ENCODE measurements around the gene HCFC1.

DNA sequence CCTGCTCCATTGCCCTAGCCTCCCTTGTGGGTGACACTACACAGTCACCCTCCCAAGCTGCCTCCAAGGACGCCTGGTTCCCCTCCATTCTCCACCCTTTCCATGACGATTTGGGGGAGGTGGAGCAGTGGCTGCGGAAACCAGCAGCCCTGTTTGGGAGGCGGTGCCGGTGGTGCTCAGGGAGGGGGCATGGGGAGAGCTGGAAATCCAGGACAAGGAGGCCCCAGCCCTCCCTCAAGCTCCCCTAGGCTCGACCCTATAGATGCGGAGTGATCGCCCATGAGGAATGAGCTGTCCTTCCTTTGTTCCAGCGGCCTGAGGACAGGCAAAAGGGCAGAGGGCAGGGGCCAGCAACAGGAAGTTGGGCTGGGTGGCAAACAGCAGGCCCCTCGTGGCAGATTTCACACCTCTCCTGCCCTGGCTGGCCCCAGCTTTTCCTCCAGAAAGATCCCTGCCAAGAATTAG is 23.6 kb downstream of the HCFC1 start:
- TF ChIP-seq, protein P1, sequence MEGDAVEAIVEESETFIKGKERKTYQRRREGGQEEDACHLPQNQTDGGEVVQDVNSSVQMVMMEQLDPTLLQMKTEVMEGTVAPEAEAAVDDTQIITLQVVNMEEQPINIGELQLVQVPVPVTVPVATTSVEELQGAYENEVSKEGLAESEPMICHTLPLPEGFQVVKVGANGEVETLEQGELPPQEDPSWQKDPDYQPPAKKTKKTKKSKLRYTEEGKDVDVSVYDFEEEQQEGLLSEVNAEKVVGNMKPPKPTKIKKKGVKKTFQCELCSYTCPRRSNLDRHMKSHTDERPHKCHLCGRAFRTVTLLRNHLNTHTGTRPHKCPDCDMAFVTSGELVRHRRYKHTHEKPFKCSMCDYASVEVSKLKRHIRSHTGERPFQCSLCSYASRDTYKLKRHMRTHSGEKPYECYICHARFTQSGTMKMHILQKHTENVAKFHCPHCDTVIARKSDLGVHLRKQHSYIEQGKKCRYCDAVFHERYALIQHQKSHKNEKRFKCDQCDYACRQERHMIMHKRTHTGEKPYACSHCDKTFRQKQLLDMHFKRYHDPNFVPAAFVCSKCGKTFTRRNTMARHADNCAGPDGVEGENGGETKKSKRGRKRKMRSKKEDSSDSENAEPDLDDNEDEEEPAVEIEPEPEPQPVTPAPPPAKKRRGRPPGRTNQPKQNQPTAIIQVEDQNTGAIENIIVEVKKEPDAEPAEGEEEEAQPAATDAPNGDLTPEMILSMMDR (IDR thresholded peaks at IDR 0.05; ENCODE audit: insufficient read depth, low read depth, low read length): no peak
- TF ChIP-seq EZH2 (IDR thresholded peaks at IDR 0.05; ENCODE audit: insufficient read depth, low read length): no peak
